ENCODE measurements around the gene CHERP.
A peak's percentile ranks its signal among the peaks of the same experiment; 100 is the strongest.

CHERP gene

DNA sequence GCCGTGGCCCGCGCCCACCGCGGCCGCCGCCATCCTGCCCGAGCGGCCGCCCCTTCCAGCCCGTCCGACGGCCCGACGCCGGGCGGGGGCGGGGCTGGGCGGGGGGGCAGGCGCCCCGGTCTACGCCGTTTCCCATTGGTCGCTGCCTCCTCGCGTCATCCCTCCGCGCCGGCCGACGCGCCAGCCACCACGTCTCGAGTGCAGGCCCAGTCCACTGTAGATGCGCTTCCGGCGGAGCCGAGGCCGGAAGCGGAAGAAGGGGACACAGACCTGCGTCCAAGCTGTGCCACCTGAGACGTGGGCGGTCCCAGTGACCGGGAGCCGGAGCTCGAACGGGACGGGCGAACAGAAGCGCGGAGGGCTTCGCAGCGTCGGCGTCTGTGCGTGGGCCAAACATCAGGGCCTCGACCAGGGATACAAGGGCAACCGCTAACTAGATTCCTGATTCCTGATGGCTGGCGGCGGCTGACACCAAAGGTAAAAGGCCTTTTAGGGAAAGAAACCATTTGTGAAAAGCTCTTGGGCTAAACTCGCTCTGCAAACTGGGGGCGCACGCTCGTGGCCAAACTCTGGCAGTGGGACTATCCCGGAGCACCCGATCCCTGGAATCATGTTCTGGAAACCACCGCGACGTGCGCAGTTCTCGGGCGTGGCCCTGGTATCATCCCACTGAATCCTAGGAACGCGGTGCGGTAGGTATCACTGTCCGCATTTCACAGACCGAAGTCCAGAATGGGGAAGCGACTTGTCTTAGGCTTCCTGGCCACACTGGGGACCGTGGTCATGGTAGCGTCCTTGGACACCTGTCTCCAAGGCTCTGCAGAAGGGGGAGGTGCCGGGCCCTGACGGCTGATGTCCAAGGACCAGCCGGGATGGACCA lies 30.3 kb upstream of the CHERP start, which contains the start of gene SLC35E1:
TSS of gene SLC35E1 (minus strand) at position 84 of the 880 bp plus-strand sequence. CDS start at position 33, 51 bp downstream.
- ChIA-PET POLR2A (interaction anchor here (2.9 kb wide), 1 partner anchor 12 kb away, joined by 36 read pairs; no protein-coding TSS in a partner anchor), CTCF (interaction anchor here (1.2 to 2.1 kb wide), 3 partner anchors 9 to 15 kb away, joined by 3 to 11 read pairs (median 5); no protein-coding TSS in a partner anchor)
- TF ChIP-seq, protein P1, sequence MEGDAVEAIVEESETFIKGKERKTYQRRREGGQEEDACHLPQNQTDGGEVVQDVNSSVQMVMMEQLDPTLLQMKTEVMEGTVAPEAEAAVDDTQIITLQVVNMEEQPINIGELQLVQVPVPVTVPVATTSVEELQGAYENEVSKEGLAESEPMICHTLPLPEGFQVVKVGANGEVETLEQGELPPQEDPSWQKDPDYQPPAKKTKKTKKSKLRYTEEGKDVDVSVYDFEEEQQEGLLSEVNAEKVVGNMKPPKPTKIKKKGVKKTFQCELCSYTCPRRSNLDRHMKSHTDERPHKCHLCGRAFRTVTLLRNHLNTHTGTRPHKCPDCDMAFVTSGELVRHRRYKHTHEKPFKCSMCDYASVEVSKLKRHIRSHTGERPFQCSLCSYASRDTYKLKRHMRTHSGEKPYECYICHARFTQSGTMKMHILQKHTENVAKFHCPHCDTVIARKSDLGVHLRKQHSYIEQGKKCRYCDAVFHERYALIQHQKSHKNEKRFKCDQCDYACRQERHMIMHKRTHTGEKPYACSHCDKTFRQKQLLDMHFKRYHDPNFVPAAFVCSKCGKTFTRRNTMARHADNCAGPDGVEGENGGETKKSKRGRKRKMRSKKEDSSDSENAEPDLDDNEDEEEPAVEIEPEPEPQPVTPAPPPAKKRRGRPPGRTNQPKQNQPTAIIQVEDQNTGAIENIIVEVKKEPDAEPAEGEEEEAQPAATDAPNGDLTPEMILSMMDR (IDR thresholded peaks at IDR 0.05; ENCODE audit: control extremely low read depth, extremely low read depth, low read depth, missing control alignments), result no peak
- peak; percentile 99 for DNase-seq (ENCODE audit: extremely low spot score)

DNA sequence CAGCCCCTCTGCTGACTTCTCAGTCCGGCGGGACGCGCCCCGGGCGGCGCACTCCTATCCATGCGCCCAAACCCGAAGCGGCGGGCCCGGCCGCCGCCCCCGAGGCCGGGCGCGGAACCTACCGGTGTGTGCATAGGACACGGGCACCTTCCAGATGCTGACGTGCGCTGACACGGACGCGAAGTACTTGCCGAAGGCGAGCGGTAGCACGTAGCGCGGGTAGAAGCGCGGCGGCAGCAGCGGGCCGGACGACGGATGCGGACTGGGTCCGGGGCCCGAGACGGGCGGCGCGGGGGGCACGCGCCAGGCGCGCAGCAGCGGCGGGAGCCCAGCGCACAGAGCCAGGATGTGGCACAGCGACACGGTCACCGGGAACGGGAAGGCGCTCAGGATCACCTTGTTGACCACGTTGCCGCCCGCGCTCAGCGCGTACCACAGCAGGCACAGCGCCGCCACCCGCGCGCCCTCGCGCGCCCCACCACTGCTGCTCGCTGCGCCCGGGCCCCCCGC lies 29.6 kb upstream of the CHERP start:
- POLR2A ChIA-PET, result interaction anchor here (2.9 kb wide), 1 partner anchor 13 kb away, joined by 36 read pairs; no protein-coding TSS in a partner anchor
- DNase-seq (ENCODE audit: extremely low spot score), result peak; percentile 44

DNA sequence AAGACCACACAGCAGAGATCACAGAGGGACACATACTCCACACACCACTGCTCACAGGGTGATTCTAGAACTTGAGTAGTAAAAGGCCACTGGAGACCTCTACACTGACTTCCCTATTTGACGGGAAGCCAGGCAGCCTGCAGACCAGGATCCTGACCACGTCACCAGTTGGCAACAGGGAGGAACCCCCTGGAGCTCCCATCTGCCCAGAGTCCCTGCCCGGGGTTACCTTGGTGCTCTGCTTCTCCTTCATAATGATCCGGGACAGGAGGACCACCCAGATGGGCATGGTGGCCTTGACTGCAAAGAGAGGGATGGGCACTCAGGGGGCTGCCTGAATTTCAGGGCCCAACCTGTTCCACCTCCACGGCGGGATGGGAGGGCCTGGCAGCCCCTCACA lies 29.0 kb upstream of the CHERP start:
- TF ChIP-seq, protein P1 (IDR thresholded peaks at IDR 0.05; ENCODE audit: control extremely low read depth, extremely low read depth, low read depth, missing control alignments), result no peak
- ChIA-PET POLR2A (no interaction called here), CTCF (no interaction called here)
- no peak for DNase-seq (ENCODE audit: extremely low spot score)

More for the DNA sequence above, 29.6 kb upstream of the CHERP start:
- CTCF ChIA-PET, result no interaction called here
- TF ChIP-seq, protein P1 (IDR thresholded peaks at IDR 0.05; ENCODE audit: control extremely low read depth, extremely low read depth, low read depth, missing control alignments), result no peak

DNA sequence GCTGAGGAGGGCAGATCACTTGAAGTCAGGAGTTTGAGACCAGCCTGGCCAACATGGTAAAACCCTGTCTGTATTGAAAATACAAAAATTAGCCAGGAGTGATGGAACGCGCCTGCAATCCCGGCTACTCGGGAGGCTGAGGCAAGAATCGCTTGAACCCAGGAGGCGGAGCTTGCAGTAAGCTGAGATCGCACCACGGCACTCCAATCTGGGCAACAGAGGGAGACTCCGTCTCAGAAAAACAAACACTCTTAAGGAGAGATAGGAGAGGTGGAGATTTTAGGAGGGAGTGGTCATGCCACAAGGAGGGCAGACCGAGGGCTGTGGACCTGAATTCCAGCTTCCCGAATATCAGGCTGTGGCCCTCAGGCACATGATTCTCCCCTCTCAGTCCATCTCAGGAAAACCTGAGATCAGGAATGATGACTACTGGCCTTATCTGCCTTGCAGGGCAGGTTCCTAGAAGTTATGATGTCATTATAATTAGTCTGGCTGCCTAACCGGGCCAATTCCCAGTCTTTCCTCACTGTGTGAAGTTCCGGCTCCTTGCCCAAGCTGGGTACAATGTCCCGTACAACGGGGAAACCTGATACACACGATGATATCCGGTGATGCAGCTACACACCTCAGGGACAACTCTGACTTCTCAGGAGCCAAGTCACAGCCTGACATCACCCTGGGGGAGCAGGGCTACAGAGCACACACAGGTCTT lies 27.5 kb upstream of the CHERP start:
- TF ChIP-seq, protein P1 (IDR thresholded peaks at IDR 0.05; ENCODE audit: control extremely low read depth, extremely low read depth, low read depth, missing control alignments), result no peak
- DNase-seq (ENCODE audit: extremely low spot score), result no peak
- ChIA-PET CTCF (interaction anchor here (0.9 kb wide), 1 partner anchor 54 kb away, joined by 3 read pairs; no protein-coding TSS in a partner anchor), POLR2A (interaction anchor here (0.8 kb wide), 1 partner anchor 12 kb away, joined by 4 read pairs; no protein-coding TSS in a partner anchor)

DNA sequence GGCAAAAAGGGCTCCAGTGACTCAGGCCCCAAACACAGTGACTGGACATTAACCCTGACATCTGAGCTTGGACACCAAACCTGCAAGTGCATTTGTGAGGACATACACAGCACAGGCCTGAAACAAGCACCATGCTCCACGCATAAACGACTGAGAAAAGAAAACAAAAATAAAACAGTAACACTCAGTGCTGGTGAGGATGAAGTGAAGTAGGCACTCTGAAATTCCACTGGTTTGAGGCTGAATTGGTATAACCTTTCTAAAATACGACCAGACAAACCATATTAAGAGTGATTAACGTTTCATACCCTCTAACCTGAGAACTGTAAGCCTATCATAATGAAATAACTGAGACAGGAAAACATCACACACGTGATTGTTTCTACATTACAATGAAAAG lies 24.5 kb upstream of the CHERP start:
- TF ChIP-seq, protein P1 (IDR thresholded peaks at IDR 0.05; ENCODE audit: control extremely low read depth, extremely low read depth, low read depth, missing control alignments), result no peak
- ChIA-PET POLR2A (no interaction called here), CTCF (no interaction called here)
- DNase-seq (ENCODE audit: extremely low spot score), result no peak

DNA sequence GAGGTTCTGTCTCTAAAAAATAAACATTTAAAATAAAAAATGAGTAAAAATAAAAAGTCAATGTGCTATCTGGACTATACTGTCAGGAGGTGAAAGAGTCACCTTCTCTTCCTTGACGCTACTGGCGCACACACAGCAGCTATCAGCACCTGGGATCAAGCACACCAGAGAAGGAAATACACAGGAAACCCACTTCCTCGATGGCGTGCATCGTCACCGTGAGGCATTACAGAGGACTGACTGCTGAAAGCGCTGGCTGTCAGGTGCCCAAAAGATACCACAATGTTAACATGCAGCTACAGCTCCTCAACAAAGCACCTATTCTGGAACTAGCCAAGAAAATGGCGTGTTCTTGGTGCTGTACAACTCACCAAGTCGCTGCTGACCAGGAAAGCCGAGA lies 23.9 kb upstream of the CHERP start:
- DNase-seq (ENCODE audit: extremely low spot score), result no peak
- TF ChIP-seq, protein P1 (IDR thresholded peaks at IDR 0.05; ENCODE audit: control extremely low read depth, extremely low read depth, low read depth, missing control alignments), result no peak
- POLR2A ChIA-PET, result no interaction called here
- CTCF ChIA-PET, result no interaction called here

Measured in GM10248 (cell line).